Stimulated activated CD4-positive, alpha-beta T cell treated with anti-CD3 and anti-CD28 coated beads, Interleukin-1b, Interleukin-23, amount 100 ng/mL, for 4 hours (primary cell): ENCODE measurements around the gene LDHD.

Experiments used
- DNase-seq, 2 donors: peaks; one replicate each; pipeline ENCODE4 v3.0.0-alpha.2; 2020; ENCODE audit warnings: low read depth in 2 of 2

LDHD gene

DNA sequence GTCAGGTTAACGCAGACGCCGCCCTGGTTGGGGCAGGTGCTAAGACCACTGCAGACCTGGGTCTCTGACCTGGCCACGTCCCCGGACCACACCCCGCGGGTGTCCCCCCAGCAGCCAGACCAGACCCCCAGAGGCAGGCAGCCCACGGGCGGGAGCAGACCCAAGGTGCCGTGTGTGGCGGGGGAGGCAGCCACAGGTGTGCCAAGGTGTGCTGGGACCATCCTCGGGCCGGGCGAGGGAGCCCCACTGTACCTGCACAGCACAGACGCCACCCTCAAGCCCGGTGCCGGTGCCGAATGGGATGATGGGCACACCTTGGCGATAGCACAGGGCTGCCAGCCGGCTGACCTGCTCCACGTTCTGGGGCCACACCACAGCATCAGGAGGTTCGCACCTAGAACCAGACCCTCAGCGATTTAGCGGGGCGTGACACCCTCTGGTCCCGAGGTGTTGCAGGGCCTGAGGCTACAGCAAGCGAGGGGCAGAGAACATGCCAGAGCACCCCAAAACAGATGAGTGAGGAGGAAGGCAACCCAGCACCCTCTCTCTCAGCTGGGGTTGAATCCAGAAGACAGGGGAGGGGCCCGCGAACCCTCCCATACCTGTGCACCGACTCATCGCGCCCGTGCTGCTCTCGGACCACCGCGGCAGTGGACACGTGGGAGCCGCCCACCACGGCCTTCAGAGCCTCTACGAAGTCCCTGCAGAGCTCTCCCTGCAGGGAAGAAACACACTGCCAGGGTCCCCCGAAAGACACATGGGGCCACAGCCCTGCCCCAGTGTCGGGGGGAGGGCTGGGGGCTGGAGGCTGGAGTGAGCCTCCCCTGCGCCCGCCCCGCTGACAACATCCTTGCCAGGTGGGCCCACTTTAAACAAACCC is 1.4 kb downstream of the LDHD start:
- no peak for DNase-seq

DNA sequence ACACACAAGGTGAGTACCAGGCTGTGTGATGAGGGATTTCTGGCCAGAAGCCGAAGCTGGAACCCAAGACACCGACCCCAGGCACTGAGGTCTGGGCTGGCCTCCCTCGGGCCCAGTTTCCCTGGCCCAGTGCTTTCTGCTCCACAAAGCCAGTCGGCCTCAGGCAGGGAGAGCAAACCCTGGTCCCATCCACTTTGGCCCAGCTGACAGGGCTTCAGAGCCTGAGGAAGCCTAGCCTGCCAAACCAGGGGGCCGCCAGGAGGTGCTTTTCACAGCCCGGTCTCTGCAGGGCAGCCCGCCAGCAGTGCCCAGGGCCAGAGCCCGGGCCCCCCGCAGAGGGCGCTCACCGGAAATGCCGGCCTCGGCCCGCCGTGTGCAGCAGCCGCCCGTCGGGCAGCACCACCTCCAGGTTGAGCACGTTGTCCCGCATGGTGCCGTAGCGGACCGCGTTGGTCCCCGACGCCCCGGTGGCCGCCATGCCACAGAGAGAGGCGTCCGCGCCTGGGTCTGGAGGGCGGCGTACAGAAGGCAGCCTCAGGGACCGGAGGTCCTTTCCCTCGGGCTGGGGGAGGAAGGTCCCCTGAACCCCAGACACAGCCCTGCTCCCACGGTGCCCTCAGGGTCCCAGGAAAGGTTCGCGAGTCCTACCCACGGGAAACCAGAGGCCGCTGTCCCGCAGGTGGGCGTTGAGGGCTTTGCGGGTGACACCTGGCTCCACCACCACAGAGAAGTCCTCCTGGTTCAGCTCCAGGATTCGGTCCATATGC is 2.2 kb downstream of the LDHD start:
- no peak for DNase-seq

DNA sequence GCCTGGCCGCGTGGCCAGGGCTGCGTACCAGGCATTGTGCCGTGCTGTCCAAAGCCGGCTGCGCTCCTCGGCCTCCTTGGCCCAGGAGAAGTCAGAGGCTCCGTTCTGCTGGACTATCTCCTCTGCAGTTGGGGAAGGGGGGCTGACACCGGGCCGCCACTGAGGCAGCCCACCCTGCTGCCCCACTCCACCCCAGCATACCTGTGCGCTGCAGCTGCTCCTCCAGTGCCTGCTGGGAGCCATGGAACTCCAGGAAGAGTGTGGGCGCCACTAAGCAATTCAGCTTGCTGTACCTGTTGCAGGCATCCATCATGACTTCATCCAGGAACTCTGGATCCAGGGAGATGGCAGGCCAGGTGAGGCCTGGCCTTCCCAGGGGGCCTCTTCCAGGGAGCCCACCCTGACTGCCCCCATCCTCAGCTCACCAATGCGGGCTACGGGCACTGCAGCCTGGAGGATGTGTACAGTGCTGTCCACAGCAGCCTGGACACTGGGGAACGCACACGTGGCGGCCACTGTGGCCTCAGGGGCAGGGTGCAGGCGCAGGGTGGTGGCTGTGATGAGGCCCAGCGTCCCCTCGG is 2.9 kb downstream of the LDHD start:
- no peak for DNase-seq

DNA sequence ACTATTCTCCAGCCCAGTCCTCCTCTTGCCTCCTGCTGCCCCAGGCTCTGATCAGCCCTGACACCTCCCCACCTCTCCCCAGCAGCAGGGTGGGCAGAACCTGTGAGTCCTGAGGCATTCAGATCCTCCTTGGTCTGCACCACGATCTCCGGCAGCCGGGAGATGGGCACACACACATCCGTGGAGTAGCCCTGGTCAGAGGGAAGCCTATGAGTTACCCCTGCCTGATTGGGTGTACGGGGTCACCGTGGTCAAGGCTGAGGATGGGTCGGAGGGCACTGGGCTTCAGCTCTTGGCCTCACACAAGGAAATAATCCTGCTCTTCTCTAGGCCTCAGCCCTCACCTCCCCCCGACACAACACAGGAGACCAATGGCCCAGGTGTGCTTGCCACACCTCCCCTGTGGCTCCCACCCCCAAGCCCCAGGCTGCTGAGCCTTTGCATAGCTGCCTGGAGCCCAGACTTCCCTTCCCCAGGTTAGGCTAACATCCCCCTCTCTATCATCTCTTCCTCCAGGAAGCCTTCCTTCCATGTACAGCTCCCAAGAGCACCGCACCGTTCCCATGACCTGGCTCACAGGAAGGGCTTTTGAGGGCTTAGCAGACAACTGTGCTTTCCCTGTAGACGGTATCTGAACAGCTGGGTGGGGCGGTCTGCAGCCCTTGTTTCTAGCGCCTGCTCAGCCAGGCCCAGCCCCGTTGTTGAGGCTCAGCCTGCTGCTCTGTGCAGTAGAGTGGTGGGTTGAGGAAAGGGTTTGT is 3.7 kb downstream of the LDHD start:
- DNase-seq: no peak

DNA sequence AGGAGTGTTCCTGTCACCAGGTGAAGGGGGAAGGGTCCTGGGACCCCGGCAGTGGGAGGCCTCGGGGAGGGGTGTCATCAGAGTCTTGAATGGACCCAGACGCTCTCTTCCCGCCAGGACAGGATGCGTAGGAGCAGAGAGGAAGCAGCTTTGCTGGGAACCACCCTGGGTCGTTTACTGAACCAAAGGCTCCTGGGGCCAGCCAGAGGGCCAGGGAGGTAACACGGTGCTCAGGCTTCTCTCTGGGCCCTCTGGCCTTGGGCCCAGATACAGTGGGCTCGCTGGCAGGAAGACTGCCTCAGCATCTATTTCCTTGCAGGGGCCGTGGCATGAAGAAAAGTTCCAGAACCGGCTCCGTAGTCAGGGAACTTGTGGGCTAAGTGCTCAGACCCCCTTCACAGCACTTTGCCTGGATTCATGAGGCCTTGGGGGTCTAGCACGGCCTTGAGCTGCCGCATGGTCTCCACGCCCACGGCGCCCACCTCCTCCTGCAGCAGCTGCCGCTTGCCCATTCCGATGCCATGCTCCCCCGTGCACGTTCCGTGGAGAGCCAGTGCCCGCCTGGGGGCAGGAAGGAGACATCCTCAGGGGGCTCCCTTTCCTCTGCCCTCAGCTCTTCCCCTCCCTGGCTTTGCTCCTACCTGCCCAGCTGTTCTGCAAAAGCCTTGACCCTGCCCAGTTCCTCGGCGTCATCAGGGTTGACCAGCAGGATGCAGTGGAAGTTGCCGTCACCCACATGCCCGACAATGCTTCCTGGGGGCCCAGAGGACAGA is 4.4 kb downstream of the LDHD start:
- DNase-seq: no peak

DNA sequence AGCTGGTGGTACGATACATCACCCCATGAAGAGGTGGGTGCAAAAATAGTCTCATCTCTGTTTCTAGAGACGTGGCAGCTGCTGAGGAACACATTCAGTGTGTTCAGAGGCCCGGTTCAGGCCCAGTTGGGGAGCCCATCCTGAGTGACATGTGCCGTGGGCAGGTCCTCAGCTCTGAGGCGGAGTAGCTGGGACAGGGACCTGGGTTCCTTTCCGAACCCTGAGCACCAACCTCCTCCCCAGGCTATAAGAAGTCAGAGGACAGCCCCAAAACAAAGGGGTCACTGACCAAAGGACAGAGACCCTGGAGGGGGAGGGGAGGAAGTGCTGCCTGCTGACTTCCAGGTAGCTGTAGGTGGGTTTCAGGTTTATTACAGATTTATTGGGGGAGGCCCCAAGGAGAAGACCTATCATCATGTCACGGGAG is 5.1 kb downstream of the LDHD start:
- DNase-seq: no peak

DNA sequence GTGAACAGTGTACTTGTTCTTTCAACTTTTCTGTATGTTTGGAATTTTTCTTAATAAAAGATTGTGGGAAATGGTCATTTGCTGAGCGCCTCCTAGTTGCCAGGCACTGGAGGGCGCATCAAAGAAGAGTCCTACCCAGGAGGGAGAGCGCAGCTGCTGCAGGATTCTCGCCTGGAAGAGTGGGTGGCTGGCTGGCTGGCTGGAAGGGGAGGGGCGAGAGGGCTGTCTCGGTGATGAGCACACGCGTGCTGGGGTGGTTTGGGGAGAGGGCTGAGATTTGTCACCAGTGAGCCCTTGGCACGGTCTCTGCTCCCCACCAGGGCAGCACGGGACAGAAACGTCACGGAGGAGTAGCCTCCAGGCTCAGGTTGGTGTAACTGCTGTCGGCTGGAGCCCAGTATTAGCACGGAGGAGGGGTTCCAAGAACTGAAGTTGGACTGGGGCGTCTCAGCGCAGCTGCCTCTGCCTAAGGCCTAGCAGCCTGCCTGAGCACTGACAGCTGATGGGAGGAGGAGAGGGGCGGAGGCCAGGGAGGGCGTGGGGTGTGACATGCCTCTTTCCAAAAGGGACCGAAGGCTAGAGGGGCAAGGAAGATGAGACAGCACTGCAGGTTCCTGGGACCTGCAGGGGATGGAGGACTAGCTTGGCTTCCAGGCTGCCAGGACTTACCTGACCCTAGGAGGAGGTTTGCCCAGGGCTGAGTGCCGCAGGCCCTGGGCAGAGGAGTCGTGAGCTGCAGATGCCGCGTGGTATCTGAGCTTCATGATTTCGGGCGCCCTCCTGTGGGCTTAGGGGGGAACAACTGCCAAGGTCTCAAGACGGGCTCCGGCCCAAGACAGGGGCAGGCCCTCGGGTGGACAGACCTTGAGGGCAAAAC is 5.7 kb downstream of the LDHD start:
- peak; percentile 71 to 74 for DNase-seq

DNA sequence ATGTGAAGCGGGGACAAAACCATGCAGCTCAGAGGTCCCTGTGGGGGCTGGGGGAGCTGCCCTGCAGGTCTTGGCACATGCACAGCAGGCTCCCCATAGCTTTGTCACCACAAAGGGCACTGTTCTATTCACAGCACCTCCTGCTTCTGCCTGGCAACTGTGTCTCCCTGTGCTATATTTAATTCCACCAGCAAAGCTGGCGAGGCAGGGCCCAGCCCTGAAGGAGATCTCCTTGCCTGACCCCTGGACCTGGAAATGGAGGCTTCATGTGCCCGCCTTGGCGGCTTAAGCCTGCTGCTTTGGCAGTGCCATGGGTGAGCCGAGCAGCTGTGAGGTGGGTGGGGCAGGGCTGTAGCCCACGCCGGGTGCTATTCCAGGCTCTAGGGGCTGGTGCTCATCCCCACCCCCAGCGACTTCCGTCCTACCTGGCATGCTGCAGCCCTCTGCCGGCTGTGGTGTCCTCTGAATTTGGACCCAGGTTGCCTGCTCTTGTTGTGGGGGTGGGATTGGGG is 6.8 kb downstream of the LDHD start:
- no peak for DNase-seq

DNA sequence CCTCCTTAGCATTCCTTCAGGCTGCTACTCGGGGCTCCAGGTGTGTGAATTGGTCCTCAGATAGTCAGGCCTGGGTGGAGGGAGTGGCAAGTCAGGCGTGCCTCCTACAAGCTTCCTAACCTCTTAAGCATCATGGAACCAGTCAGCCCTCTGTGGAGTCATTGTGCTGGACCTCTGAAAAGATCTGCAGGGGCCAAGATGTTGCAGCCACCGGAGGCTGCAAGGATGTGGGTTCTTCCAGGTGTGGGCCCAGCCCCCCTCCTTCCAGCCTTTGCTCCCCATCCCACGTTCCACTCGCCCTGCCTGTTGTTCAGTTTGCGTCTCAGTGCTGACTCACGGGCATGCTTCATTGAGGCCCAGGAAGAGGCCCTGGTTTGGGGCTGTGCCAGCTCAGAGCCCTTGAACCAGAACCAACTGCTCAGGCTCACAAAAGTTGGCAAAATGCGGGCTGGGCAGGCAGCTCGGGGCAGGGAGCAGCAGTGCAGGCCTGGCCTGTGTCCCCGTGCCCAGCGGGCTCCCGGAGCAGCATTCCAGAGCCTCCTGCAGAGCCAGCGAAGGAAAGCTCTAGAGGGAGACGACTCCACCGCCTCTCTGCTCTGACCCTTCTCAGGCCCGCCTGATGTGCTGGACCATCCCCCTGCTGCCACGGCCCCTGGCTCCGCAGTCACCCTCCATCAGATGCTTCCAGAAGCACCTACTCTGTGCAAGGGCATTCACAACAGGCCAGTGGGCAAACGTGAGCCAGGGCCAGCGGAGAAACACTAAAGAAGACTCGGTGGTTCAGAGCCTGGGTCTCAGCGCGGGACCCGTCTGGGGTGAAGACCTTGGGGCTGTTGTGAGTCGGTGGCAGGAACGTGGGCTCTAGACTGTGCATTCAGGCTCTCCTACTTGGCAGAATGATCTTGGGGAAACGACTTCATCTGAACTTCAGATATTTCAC is 7.5 kb downstream of the LDHD start:
- peak; percentile 62 to 64 for DNase-seq

DNA sequence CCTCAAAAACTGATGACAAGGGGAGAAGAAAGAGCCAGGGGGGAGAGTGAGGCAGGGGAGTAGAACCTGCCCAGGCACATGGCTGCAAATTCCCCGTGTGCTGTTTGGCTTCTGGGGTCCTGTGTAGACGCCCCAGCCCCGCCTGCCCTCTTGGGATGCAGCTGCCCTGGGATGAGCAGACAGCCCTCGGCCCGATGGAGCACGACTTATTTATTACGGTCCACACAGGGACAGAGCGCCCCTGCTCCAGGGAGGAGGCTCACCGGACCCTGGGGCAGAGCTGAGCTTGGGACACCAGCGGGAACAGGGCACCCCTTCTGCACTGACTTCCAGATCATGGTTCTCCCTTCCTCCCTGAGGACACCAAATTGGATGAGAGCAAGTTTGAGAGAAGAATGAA is 9.1 kb downstream of the LDHD start:
- DNase-seq: no peak

DNA sequence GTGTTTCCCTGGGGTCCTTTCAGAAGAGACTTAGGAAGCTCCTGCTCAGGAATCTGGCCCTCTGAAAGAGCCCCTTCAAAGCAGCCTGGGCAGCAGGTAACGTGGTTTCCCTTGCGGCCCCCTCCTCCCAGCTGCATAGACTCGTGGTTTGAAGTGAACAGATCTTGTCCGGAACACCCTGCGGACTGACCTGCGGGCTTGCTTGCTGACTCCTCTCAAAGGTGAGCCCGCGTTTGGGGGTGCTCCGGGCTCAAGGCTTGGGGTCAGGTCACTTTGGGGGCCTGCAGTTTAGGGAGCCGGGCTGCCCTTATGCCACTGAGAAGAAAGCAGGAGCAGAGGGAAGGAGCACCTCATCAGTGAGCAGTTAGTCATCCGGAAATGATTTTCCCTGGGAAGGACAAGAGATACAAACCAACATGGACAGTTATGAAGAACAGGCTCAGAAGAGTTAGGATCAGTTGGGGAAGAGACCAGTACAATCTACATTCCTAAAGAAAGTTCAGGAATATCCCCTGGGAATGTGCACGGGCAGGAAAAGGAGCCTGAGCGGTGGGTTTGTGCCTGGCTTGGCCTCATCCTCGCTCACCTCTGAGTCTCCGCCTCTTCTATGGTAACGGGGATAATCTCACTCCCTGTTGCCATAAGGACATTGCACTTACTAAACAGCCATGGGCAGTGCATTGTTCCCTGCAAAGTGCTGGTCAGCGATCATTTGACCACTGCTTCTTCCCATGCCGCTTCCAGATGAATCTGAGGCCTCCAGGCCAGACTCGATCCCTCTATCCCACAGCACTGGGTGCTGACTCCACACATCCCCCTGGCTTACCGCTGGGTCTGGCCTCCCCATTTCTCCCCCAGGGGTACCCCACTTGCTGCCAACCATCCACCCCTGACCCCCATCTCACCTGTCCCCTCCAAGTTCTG is 10.0 kb downstream of the LDHD start:
- DNase-seq: no peak

DNA sequence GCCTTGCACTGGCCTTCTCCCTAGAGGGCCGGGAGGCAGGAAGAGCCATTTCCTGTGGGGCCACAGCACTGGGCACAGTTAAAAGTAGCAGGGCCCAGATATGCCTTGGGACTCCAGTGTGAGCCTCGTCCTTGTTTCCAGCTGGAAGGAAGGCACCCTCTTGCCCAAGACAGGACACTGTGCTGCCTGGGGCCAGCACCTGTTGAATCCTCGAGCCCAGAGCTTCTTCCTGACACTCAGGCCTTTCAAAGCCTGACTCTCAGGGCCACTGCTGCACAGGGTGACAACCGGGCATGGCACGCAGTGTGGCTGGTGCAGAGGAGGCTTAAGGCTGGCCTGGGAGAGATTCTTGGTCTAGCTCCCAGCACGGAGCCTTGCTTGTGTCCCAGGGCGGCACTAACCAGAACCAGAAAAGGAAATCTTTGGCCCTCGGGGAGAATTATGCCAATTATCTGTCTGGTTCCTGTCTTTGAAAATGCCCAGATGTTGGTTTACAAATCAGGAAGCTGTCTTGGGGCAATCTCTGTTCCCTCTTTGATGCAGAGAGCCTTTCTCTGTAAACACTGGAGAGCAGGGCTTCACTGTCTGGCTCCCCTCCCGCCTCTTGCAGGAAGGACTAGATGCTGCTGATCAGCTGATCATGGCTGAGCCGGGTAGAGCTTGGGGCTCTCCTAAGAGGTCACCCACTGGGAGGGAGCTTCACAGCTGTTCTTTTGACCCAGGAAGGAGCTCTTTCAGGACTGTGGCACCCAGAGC is 11.1 kb downstream of the LDHD start:
- DNase-seq: no peak

DNA sequence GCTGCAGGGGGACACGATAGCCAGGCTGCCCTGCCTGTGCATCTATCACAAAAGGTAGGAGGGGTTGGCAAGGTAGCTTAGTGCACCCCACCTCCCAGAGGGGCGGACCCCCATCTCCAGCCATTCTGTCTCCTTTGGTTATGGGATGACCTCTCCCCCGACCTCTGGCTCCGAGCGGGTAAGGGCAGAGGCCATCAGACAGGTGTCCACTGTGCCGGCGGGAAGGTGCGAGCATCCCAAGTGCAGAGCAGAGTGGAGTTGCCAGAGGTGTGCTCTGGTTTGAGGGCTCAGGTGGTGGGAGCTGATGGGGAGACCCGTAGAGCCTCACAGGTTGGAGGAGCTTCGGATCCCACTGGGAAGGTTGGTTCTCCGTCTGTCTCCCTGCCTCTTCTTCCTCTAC is 11.7 kb downstream of the LDHD start:
- DNase-seq: no peak

DNA sequence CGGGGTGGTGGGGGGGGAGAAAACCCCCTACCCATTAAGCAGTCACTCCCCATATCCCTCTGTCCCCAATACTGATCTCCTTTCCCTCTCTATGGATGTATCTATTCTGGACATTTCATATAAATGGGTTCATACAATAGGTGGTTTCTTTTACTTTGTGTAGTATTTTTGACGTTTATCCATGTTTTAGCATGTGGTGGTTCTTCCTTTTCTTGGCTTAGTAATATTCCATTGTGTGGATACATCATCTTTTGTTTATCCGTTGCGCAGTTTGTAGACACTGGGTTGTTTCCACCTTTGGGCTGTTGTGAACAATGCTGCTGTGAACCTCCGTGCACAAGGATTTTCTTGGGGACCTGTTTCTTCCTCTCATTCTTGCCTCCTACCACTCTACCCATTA is 12.6 kb downstream of the LDHD start:
- DNase-seq: no peak

DNA sequence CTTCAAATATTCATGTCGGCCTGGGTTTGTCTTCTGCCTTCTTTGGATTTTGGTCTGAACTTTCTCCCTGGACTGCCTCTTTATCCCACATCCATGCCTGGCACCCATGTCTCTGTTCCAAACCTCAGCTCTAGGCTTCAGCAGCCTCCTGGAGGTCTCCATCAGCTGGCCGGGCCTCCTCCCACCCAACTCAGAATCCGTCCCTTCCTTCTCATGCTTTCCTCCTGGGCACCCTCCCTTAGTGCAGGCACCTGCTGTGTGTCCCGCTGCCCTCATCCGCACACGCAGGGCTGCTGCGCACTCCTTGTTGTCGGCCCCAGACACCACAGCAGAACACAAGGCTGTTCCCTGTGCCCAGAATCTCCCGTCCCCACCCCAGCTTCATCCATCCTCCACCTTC is 14.0 kb downstream of the LDHD start:
- no peak for DNase-seq

DNA sequence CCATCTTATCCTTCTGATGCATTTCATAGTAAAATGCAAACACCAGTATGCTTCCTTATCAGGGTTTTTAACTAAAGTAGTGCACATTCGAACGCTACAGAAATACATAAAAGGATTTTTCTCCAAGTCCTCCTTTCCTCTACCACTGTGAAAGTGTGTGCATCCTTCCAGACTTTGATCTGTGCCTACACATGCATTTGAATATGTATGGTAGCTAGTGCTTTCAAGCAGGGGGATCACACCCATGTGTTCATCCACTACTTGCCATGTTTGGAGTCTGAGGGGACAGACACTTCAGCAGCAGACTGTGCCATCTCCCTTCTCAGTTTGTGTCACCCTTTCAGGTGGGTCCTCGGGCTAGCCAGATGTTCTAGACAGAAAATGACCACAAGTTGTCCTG is 14.9 kb downstream of the LDHD start:
- DNase-seq: no peak

DNA sequence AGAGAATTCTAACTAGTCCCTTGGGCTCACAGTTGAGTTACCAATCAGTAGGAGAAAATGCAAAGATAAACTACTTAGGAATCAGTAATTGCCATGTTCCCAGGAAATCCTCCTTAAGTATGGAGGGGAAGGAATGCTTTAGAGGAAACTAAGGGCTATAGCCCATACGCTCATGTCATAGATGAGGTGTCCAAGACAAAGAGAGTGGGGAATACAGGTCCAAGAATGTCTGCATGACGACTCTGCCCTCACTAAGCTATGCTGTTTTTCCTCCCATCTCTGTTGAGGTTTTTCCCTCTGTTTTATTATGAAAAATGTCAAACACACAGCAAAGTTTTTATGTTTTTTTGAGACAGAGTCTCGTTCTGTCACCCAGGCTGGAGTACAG is 16.0 kb downstream of the LDHD start:
- no peak for DNase-seq
